ENCODE measurements around the gene TSLP.
A peak's percentile ranks its signal among the peaks of the same experiment; 100 is the strongest.

The TSLP gene

GRCh38 chr5:111074244-111074643, 2.7 kb downstream of the TSLP start:
- no peak overlapping the region for H3K4me3 ChIP-seq (ENCODE audit: low read depth, low read length)
- DNase-seq (ENCODE audit: low read depth), result no peak
- TF ChIP-seq CTCF (IDR thresholded peaks at IDR 0.05; ENCODE audit: insufficient read depth, low read depth, low read length, missing control alignments), result no peak

- H3K4me3 ChIP-seq (ENCODE audit: low read depth, low read length), result no peak overlapping the region
- no peak for TF ChIP-seq CTCF (IDR thresholded peaks at IDR 0.05; ENCODE audit: insufficient read depth, low read depth, low read length, missing control alignments)
- DNase-seq (ENCODE audit: low read depth), result no peak
Measured at GRCh38 chr5:111075520-111075919, 4.0 kb downstream of the TSLP start.

GRCh38 chr5:111076091-111076490, 4.6 kb downstream of the TSLP start:
- TF ChIP-seq CTCF (IDR thresholded peaks at IDR 0.05; ENCODE audit: insufficient read depth, low read depth, low read length, missing control alignments), result no peak
- no peak for DNase-seq (ENCODE audit: low read depth)
- H3K4me3 ChIP-seq (ENCODE audit: low read depth, low read length), result no peak overlapping the region

GRCh38 chr5:111077678-111078077, 6.2 kb downstream of the TSLP start:
- TF ChIP-seq CTCF (IDR thresholded peaks at IDR 0.05; ENCODE audit: insufficient read depth, low read depth, low read length, missing control alignments), result no peak
- no peak for DNase-seq (ENCODE audit: low read depth)
- H3K4me3 ChIP-seq (ENCODE audit: low read depth, low read length), result no peak overlapping the region

- no peak overlapping the region for H3K4me3 ChIP-seq (ENCODE audit: low read depth, low read length)
- no peak for DNase-seq (ENCODE audit: low read depth)
- TF ChIP-seq CTCF (IDR thresholded peaks at IDR 0.05; ENCODE audit: insufficient read depth, low read depth, low read length, missing control alignments), result no peak
Measured at GRCh38 chr5:111079846-111080245, 8.3 kb downstream of the TSLP start.

- no peak for DNase-seq (ENCODE audit: low read depth)
- no peak overlapping the region for H3K4me3 ChIP-seq (ENCODE audit: low read depth, low read length)
- TF ChIP-seq CTCF (IDR thresholded peaks at IDR 0.05; ENCODE audit: insufficient read depth, low read depth, low read length, missing control alignments), result no peak
Measured at GRCh38 chr5:111083323-111083722, 11.8 kb downstream of the TSLP start.

- H3K4me3 ChIP-seq (ENCODE audit: low read depth, low read length), result peak within 1 kb of the TSS; percentile 79
- no peak for TF ChIP-seq CTCF (IDR thresholded peaks at IDR 0.05; ENCODE audit: insufficient read depth, low read depth, low read length, missing control alignments)
- peak; percentile 95 for DNase-seq (ENCODE audit: low read depth)
Measured at GRCh38 chr5:111092062-111092853, 20.7 kb downstream of the TSLP start, which contains the start of gene WDR36. TSS of gene WDR36 (plus strand) at chr5:111092348. CDS start at chr5:111092457, 109 bp downstream.
